GM19035 (cell line): ENCODE data around the gene SRSF7.
"Not testable (repeated sequence)": the region's sequence is repeated elsewhere in the genome, so short reads cannot be mapped to it uniquely, and the experiment has no call there.

ENCODE experiments used
- ATAC-seq: cut with Tn5 transposase; IDR thresholded peaks from one replicate; pipeline ENCODE4 v1.9.1; 2021; ENCODE audit not compliant: unreplicated experiment

Gene SRSF7

DNA sequence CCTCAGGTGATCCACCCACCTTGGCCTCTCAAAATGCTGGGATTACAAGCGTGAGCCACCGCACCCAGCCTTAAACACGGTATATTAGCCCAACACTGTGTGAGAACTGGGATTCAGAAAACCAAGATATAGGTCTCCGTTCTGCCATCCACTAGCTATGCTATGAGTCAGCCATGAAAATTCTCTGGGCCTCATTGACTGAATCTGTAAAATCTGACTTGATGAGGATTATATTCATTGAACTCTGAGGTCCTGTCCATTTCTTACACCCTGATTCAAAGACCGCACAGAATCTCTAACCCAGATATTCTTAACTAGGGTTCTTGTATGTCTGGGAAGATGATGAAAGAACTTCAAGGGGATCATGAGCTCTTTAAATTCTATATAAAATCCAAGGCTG, 47.8 kb downstream of the SRSF7 start:
- ATAC-seq = not testable (repeated sequence)

DNA sequence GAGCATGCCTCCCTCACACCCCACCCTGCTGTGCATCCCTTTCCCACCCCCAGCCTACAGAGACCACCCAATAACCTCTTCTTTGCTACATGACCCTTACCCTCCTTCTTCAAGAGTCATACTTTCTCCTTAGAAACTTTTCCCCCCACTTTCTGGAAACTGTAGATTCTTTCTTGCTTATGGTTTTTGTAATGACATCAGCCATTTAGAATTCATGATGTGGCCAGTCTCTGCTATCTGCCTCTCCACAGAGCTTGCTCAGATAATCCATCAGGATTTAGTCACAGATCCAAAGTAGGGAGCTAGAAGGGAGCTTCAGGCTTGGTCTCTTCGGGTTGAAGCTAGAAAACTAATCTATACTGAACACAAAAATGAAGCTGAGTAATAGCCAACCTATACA, 48.7 kb downstream of the SRSF7 start:
- ATAC-seq = no peak

DNA sequence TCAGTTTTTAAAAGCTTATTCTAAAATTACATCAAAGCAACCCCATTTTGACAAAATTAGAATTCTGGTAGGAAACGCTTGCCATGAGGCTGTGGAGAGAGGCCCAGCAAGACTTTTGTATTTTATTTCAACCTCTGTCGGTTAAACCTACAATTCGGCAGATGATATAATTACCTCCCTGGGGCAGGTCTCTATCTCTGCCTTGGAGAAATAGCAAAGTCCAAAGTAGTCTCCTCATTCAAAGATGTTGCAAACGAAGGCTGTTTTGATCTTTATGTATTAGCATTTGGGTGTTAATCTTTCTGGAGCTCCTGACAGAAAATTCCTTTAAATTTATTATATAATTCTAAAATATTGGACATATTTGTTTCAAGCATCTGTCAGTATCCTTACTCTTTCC, 49.6 kb downstream of the SRSF7 start:
- no peak for ATAC-seq

DNA sequence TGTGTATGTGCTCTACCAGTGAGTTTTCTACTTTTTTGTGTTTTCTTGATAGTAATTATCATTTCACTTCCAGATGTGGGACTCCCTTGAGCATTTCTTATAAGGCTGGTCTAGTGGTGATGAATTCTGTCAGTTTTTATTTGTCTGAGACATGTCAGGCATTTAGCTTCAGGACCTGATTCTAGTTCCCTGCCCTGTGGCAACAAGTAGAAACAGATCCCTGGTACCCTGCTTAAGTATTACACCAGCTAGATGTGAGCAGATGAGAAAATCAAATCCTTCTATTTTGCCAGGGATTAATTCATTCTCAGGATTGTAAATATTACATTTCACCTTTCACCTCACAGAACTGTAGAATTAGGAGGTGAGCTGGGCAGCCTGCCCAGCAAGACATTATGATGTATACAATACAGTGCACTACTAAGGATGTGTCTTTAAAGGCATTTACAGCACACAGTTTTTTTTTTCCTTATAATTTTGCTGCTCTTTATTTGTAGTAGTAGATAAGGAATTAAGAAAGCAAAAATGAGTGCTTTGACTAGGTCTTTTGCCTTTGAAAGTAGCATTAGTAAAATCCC, 50.2 kb downstream of the SRSF7 start:
- no peak for ATAC-seq

- ATAC-seq = no peak
Measured at GRCh38 chr2:38700113-38700785, 50.9 kb downstream of the SRSF7 start.

DNA sequence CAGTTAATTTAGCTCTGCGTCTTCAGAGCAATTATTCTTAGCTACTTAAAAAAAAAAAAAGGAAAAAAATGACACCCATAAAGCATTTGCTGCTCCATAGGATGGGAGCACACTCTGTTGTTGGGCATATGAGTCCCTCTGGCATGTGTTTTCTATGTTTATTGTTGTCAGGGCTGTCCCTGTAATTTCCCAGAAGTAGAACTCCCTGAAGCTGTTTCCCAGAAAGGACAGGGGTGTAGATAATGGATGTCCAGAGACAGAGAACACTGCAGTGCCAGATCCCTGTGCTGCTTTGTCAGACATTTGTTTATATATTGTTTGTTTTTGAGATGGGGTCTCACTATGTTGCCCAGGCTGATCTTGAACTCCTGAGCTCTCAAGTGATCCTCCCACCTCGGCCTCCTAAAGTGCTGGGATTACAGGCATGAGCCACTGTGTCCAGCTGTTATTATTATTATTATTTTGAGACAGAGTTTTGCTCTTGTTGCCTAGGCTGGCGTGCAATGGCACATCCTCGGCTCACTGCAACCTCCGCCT, 52.6 kb downstream of the SRSF7 start:
- no peak for ATAC-seq

GRCh38 chr2:38697116-38697840, 53.9 kb downstream of the SRSF7 start:
- ATAC-seq = no peak
